ENCODE results near the gene CHIC2.

- TF ChIP-seq CTCF (IDR thresholded peaks at IDR 0.05) (no peak), EZH2 (IDR thresholded peaks at IDR 0.05) (no peak)
Measured at GRCh38 chr4:54014666-54015160, 49.7 kb downstream of the CHIC2 start.
